ENCODE measurements around the gene CTNND2. TPM values are rescaled to one million over a fixed set of nuclear protein-coding genes. Genes with fewer than 3 reads are reported as not detected.

The CTNND2 gene
- total RNA-seq, 1 experiment from 2014 or later, result 7.0 TPM

GRCh38 chr5:11048760-11049159, 855.5 kb downstream of the CTNND2 start:
- no peak overlapping the region for H2BK5ac ChIP-seq (ENCODE audit: insufficient read length, low read length)
- no peaks in the 10 kb centered on the region for H4K20me1 ChIP-seq (ENCODE audit: control insufficient read depth, insufficient read depth, insufficient read length)
- H2BK120ac ChIP-seq (ENCODE audit: low read depth, low read length, poor library complexity, severe bottlenecking), result no peak overlapping the region
- Mint-ChIP-seq H3K36me3 (ENCODE audit: insufficient read depth in 1 of 3, low read depth in 3 of 3) (no peaks in the 10 kb centered on the region), H3K4me3 (no peak overlapping the region), H3K4me1 (peaks cover under 1 to 4% of the 10 kb centered on the region in 2 experiments; a peak in 2 of 4 replicates), H3K9me3 (no peaks in the 10 kb centered on the region), H3K27me3 (ENCODE audit: low read depth) (no peaks in the 10 kb centered on the region), H3K27ac (no peak overlapping the region)
- no CpG with 5 or more reads among the region's 4 CpGs for WGBS (ENCODE audit: extremely low coverage, insufficient read length, low lambda C conversion rate)
- H2AFZ ChIP-seq (ENCODE audit: low read length), result no peak overlapping the region
- no peak overlapping the region for H4K5ac ChIP-seq (ENCODE audit: insufficient read length, low read depth, low read length)
- H3T11ph ChIP-seq (ENCODE audit: low read length), result no peak overlapping the region
- no peak overlapping the region for H2BK12ac ChIP-seq (ENCODE audit: insufficient read length, low read depth, low read length)
- no peak overlapping the region for H3K4ac ChIP-seq (ENCODE audit: low read depth, low read length)
- H3K14ac ChIP-seq (ENCODE audit: insufficient read depth, low read length), result no peak overlapping the region
- no peak overlapping the region for H2AK5ac ChIP-seq (ENCODE audit: insufficient read length, low read length)
- H3K9me3 ChIP-seq (ENCODE audit: control insufficient read depth, low read depth, low read length), result no peaks in the 10 kb centered on the region
- no peak overlapping the region for H3K4me2 ChIP-seq (ENCODE audit: insufficient read depth, insufficient read length, low read length)
- no peak overlapping the region for H2BK15ac ChIP-seq (ENCODE audit: low read depth, low read length)
- H3K23me2 ChIP-seq (ENCODE audit: insufficient read length, low read depth, low read length, poor library complexity, severe bottlenecking), result no peaks in the 10 kb centered on the region
- no peak overlapping the region for H3K27ac ChIP-seq (ENCODE audit: insufficient read length, low read depth, low read length)
- TF ChIP-seq, protein P1, sequence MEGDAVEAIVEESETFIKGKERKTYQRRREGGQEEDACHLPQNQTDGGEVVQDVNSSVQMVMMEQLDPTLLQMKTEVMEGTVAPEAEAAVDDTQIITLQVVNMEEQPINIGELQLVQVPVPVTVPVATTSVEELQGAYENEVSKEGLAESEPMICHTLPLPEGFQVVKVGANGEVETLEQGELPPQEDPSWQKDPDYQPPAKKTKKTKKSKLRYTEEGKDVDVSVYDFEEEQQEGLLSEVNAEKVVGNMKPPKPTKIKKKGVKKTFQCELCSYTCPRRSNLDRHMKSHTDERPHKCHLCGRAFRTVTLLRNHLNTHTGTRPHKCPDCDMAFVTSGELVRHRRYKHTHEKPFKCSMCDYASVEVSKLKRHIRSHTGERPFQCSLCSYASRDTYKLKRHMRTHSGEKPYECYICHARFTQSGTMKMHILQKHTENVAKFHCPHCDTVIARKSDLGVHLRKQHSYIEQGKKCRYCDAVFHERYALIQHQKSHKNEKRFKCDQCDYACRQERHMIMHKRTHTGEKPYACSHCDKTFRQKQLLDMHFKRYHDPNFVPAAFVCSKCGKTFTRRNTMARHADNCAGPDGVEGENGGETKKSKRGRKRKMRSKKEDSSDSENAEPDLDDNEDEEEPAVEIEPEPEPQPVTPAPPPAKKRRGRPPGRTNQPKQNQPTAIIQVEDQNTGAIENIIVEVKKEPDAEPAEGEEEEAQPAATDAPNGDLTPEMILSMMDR (conservative IDR thresholded peaks at IDR 0.05), result peak; percentile 53
- no peaks in the 10 kb centered on the region for H3K79me1 ChIP-seq (ENCODE audit: insufficient read depth, low read depth, low read length, poor library complexity, severe bottlenecking)
- H3K18ac ChIP-seq (ENCODE audit: insufficient read length, low read depth, low read length), result no peak overlapping the region
- no peak for DNase-seq
- H4K8ac ChIP-seq (replicated peaks; ENCODE audit: insufficient read length, low read depth, low read length), result no peak overlapping the region
- no peaks in the 10 kb centered on the region for H3K27me3 ChIP-seq (ENCODE audit: insufficient read depth, low read length)
- no peak overlapping the region for H2BK20ac ChIP-seq (ENCODE audit: low read depth, low read length, poor library complexity, severe bottlenecking)
- H3K4me1 ChIP-seq (ENCODE audit: insufficient read depth, low read length), result no peaks in the 10 kb centered on the region
- H3K23ac ChIP-seq (ENCODE audit: insufficient read length, low read depth, low read length), result no peak overlapping the region
- no peaks in the 10 kb centered on the region for H3K79me2 ChIP-seq (ENCODE audit: insufficient read depth, low read length)
- H3K9ac ChIP-seq (ENCODE audit: extremely low read depth, insufficient read length, low read length), result no peak overlapping the region
- no peak overlapping the region for H3K56ac ChIP-seq (ENCODE audit: insufficient read length, low read depth, low read length)
- no peak overlapping the region for H4K91ac ChIP-seq (ENCODE audit: insufficient read length, low read depth, low read length)
